OCI-LY7 (cell line): ENCODE measurements around the gene CHST11. TPM values are rescaled to one million over a fixed set of nuclear protein-coding genes. Genes with fewer than 3 reads are reported as not detected.

Source experiments
- BruUV-seq: library from RNA; stranded (reverse); fragments of 400-500 nt; replicated peaks from 2 replicates; lab custom pipeline; 2021; lab: Mats Ljungman, UMichigan
- CTCF ChIA-PET: fragments of 300-600 bp; sonication (Branson Sonifier 250); formaldehyde crosslinking; loops from one replicate; lab custom pipeline; 2022; ENCODE audit warnings: antibody characterized with exemption; ENCODE audit not compliant: unreplicated experiment; lab: Charles Lee
- POLR2A ChIA-PET: fragments of 300-600 bp; sonication (Branson Sonifier 250); formaldehyde crosslinking; loops from one replicate; lab custom pipeline; 2022; ENCODE audit warnings: antibody characterized with exemption; lab: Charles Lee
- DNase-seq: peaks from one replicate; pipeline ENCODE4 v3.0.0-alpha.2; 2015; ENCODE audit warnings: low spot score
- H2AFZ ChIP-seq: fragments of 200-600 bp; sonication (generic), shearing (Covaris generic); 2 replicates; pipeline ENCODE4 v1.6.1; 2014; ENCODE audit warnings: mild to moderate bottlenecking, antibody characterized with exemption, low read length, moderate library complexity
- H3K27ac ChIP-seq: fragments of 200-600 bp; sonication (generic); 2 replicates; pipeline ENCODE4 v1.5.1; 2014; ENCODE audit warnings: mixed run types, low read depth, mild to moderate bottlenecking, moderate library complexity, low read length, inconsistent platforms; ENCODE audit not compliant: poor library complexity, severe bottlenecking
- H3K36me3 ChIP-seq: fragments of 200-600 bp; sonication (generic); 2 replicates; pipeline ENCODE4 v1.6.1; 2014; ENCODE audit warnings: mild to moderate bottlenecking, antibody characterized with exemption, low read length, moderate library complexity, mixed read lengths; ENCODE audit not compliant: insufficient read depth
- H3K4me1 ChIP-seq: fragments of 200-600 bp; sonication (generic); 2 replicates; pipeline ENCODE4 v1.5.1; 2014; ENCODE audit warnings: mild to moderate bottlenecking, low read length; ENCODE audit not compliant: insufficient read depth, poor library complexity, severe bottlenecking
- H3K4me2 ChIP-seq: fragments of 200-600 bp; sonication (generic); 2 replicates; pipeline ENCODE4 v1.6.1; 2014; ENCODE audit warnings: mild to moderate bottlenecking, low read length
- H3K4me3 ChIP-seq: fragments of 200-600 bp; sonication (generic); 2 replicates; pipeline ENCODE4 v1.5.1; 2014; ENCODE audit warnings: mild to moderate bottlenecking, low read depth, low read length; ENCODE audit not compliant: poor library complexity, severe bottlenecking
- H3K79me2 ChIP-seq: fragments of 200-600 bp; sonication (generic); 2 replicates; pipeline ENCODE4 v1.6.1; 2016; ENCODE audit warnings: low read depth, mild to moderate bottlenecking, low read length, moderate library complexity, mixed read lengths; ENCODE audit not compliant: insufficient read depth
- H3K9me2 ChIP-seq: fragments of 200-600 bp; sonication (generic); 2 replicates; pipeline ENCODE4 v1.6.1; 2016; ENCODE audit warnings: mild to moderate bottlenecking, low read length, mixed read lengths; ENCODE audit not compliant: insufficient read depth
- H3K9me3 ChIP-seq: fragments of 200-600 bp; sonication (generic); 2 replicates; pipeline ENCODE4 v1.6.1; 2014; ENCODE audit warnings: mild to moderate bottlenecking, mixed run types, low read length, mixed read lengths
- H4K20me1 ChIP-seq: fragments of 200-600 bp; sonication (generic); 2 replicates; pipeline ENCODE4 v1.6.1; 2014; ENCODE audit warnings: mild to moderate bottlenecking, antibody characterized with exemption, low read length, moderate library complexity, mixed read lengths; ENCODE audit not compliant: insufficient read depth
- EZH2phosphoT487 ChIP-seq: fragments of 200-600 bp; sonication (generic); IDR thresholded peaks from 2 replicates; pipeline ENCODE4 v1.6.1; 2018; ENCODE audit warnings: low read depth, borderline replicate concordance, mild to moderate bottlenecking, mixed run types, antibody characterized with exemption, low read length, moderate library complexity, mixed read lengths
- intact Hi-C: fragments of 100-400 bp; cut with micrococcal nuclease; formaldehyde crosslinking; loops from one replicate; pipeline ENCODE4 v1.10.0; 2022; ENCODE audit not compliant: unreplicated experiment
- total RNA-seq, 2 experiments: library from RNA; depleted of rRNA in 1 of 2; stranded (reverse); fragments of >200 nt in 1 of 2; shearing (Covaris generic) in 1 of 2; gene quantifications; 2 replicates each; pipeline ENCODE4 v1.2.3, GENCODE V29; 2014 to 2022
- TF ChIP-seq, protein P1 (sequence below): fragments of 200-600 bp; sonication (generic); conservative IDR thresholded peaks from 2 replicates; pipeline ENCODE4 v1.5.1; 2014; ENCODE audit warnings: mild to moderate bottlenecking, antibody characterized with exemption, low read length, moderate library complexity, mixed read lengths

Gene CHST11
- total RNA-seq, 2 experiments from 2014 or later, result 15.2 to 41.6 TPM

DNA sequence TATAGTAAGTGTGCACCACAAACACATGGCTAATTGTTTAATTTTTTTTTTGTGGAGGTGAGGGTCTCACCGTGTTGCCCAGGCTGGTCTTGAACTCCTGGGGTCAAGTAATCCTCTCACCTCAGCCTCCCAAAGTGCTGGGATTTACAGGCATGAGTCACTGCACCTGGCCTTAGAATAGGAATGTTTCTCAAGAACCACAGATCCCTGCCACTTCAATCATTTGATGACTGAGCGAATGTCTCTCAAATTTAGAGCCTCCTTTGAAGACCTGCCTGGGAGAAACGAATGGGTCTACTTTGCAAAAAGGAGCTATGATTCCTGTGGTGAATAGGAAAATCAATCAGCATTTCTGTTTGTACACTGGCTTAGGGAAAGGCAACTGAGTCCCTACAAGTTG lies 33.5 kb upstream of the CHST11 start:
- no peak for TF ChIP-seq EZH2phosphoT487
- TF ChIP-seq, protein P1, sequence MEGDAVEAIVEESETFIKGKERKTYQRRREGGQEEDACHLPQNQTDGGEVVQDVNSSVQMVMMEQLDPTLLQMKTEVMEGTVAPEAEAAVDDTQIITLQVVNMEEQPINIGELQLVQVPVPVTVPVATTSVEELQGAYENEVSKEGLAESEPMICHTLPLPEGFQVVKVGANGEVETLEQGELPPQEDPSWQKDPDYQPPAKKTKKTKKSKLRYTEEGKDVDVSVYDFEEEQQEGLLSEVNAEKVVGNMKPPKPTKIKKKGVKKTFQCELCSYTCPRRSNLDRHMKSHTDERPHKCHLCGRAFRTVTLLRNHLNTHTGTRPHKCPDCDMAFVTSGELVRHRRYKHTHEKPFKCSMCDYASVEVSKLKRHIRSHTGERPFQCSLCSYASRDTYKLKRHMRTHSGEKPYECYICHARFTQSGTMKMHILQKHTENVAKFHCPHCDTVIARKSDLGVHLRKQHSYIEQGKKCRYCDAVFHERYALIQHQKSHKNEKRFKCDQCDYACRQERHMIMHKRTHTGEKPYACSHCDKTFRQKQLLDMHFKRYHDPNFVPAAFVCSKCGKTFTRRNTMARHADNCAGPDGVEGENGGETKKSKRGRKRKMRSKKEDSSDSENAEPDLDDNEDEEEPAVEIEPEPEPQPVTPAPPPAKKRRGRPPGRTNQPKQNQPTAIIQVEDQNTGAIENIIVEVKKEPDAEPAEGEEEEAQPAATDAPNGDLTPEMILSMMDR, result no peak
- Histone ChIP-seq H3K27ac (no peak overlapping the region), H3K36me3 (no peaks in the 10 kb centered on the region), H3K9me3 (no peaks in the 10 kb centered on the region), H3K4me2 (no peak overlapping the region), H3K4me1 (peaks cover 5% of the 10 kb centered on the region), H4K20me1 (no peaks in the 10 kb centered on the region), H3K9me2 (no peaks in the 10 kb centered on the region), H2AFZ (no peak overlapping the region), H3K4me3 (no peak overlapping the region), H3K79me2 (no peaks in the 10 kb centered on the region)
- intact Hi-C loops, result no loop called here
- ChIA-PET CTCF (no interaction called here), POLR2A (interaction anchor here (0.5 to 1.2 kb wide), 2 partner anchors 14 to 25 kb away, joined by 3 to 4 read pairs; no protein-coding TSS in a partner anchor)
- BruUV-seq, result no TSS peak
- no peak for DNase-seq

DNA sequence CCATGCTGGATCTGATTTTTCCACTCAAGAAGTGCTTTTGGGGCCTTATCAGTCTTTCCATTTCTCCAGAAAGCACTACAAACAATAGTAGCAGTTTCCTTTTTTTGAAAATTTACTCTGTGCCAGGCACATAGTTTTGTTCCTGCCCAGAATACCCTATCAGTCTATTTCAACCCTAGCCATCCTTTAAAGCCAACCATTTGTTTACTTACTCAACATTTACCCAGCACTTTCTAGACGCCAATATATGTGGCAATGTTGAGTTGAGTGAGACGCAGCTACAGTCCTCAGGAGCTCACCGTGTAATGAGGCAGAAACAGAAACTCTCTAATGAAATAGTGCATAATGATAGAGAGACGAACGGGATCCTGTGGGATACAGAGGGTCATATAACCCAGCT lies 32.9 kb upstream of the CHST11 start:
- no peaks in the 10 kb centered on the region for H4K20me1 ChIP-seq
- intact Hi-C loops, result no loop called here
- H3K4me2 ChIP-seq, result no peak overlapping the region
- peaks cover 5% of the 10 kb centered on the region for H3K4me1 ChIP-seq
- no peaks in the 10 kb centered on the region for H3K9me2 ChIP-seq
- no peak overlapping the region for H2AFZ ChIP-seq
- ChIA-PET POLR2A (interaction anchor here (0.5 kb wide), 1 partner anchor 25 kb away, joined by 3 read pairs; no protein-coding TSS in a partner anchor), CTCF (no interaction called here)
- no peak overlapping the region for H3K4me3 ChIP-seq
- TF ChIP-seq, protein P1, result no peak
- TF ChIP-seq EZH2phosphoT487, result no peak
- H3K79me2 ChIP-seq, result no peaks in the 10 kb centered on the region
- H3K9me3 ChIP-seq, result no peaks in the 10 kb centered on the region
- no peak for DNase-seq
- H3K36me3 ChIP-seq, result no peaks in the 10 kb centered on the region
- H3K27ac ChIP-seq, result no peak overlapping the region
- BruUV-seq, result no TSS peak

DNA sequence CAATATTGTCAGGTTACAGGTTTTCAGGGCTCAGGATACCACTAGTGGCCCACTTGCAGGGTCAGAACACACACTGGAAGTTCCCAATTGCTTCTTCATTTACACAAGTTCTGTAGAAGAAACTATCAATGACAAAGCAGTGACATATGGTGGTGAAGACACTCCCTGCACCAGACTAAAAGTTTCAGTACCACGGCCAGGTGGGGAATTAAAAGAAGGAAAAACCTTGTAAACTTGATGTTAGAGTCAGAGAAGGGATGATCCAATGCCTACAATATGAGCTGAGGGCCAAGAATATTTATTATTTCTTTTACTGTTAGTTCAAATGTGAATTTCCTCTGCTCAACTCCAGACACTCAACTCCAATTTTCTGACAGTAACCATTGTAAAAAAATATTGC lies 31.8 kb upstream of the CHST11 start:
- no peak overlapping the region for H2AFZ ChIP-seq
- BruUV-seq, result no TSS peak
- no peak overlapping the region for H3K4me2 ChIP-seq
- TF ChIP-seq, protein P1, result no peak
- no peak for TF ChIP-seq EZH2phosphoT487
- H3K79me2 ChIP-seq, result no peaks in the 10 kb centered on the region
- H3K36me3 ChIP-seq, result no peaks in the 10 kb centered on the region
- intact Hi-C loops, result no loop called here
- H4K20me1 ChIP-seq, result no peaks in the 10 kb centered on the region
- H3K9me2 ChIP-seq, result no peaks in the 10 kb centered on the region
- peaks cover 5% of the 10 kb centered on the region for H3K4me1 ChIP-seq
- no peak overlapping the region for H3K27ac ChIP-seq
- CTCF ChIA-PET, result no interaction called here
- DNase-seq, result no peak
- H3K9me3 ChIP-seq, result no peaks in the 10 kb centered on the region
- POLR2A ChIA-PET, result no interaction called here
- no peak overlapping the region for H3K4me3 ChIP-seq
